Stomach smooth muscle (tissue), 2 donors: ENCODE data around the gene ZNF416.

Experiments used
- H3K27ac ChIP-seq: one replicate; pipeline ENCODE4 v1.7.0; 2013; ENCODE audit warnings: mild to moderate bottlenecking, low read length, inconsistent platforms
- H3K27me3 ChIP-seq, 2 donors: one replicate each; pipeline ENCODE4 v1.7.0; 2013; ENCODE audit warnings: low read length in 2 of 2; ENCODE audit not compliant: insufficient read depth in 2 of 2, control insufficient read depth in 1 of 2
- H3K36me3 ChIP-seq, 2 donors: one replicate each; pipeline ENCODE4 v1.7.0; 2013; ENCODE audit warnings: low read length in 2 of 2; ENCODE audit not compliant: control insufficient read depth in 2 of 2, insufficient read depth in 2 of 2
- H3K4me1 ChIP-seq: one replicate; pipeline ENCODE4 v1.7.0; 2013; ENCODE audit warnings: low read length; ENCODE audit not compliant: control insufficient read depth, insufficient read depth
- H3K4me3 ChIP-seq, 2 donors: one replicate each; pipeline ENCODE4 v1.7.0; 2013; ENCODE audit warnings: low read length in 2 of 2
- H3K9ac ChIP-seq, 2 donors: one replicate each; pipeline ENCODE4 v1.7.0; 2013; ENCODE audit warnings: low read length in 2 of 2, mild to moderate bottlenecking in 1 of 2
- H3K9me3 ChIP-seq, 2 donors: one replicate each; pipeline ENCODE4 v1.7.0; 2013; ENCODE audit warnings: low read length in 2 of 2; ENCODE audit not compliant: control insufficient read depth in 2 of 2
- donor health status: healthy.
- donor health status: Pancreatic carcinoma.

Gene ZNF416

DNA sequence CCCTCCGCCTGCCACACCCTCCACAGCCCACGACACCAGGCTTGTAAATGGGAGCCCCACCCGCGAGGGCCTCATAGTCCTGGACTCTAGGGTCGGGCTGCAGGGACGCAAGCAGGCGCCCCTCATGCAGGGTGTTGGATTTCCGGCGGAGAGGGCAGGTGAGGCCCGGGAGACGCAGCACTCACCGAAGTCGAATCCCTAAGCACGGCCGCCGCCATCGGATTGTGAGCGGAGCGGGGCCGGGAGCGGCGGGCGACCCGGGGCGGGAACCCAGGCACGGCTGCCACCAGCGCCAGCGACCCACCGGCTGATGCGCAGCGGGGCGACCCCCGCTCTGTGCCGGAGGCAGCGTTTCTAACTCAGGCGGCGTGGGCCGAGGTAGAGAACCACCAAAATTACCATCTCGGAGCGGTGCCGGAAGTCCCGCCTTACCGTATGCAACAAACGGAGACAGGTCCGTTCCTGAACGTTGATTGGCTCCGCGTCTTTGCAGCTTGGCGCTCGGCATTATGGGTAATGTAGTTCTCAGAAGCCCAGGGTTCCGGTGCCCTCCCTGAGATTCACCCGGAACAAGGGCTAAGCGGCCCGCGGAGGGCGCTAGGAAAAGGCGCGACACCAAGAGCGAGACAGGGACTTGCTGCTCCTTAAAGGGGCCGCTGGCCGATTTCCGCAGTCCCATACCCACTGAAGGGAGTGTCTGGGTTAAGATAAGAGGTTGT is at the start of gene ZNF416:
TSS of gene ZNF416 (minus strand) at position 425 of the 719 bp plus-strand sequence. CDS start at position 218, 207 bp downstream.
- Histone ChIP-seq H3K27me3 (no peaks in the 10 kb centered on the region), H3K9me3 (peaks cover 31 to 33% of the 10 kb centered on the region in 2 donors), H3K4me3 (peak within 1 kb of the TSS; percentile 91 to 97), H3K36me3 (peaks cover 28 to 31% of the 10 kb centered on the region in 2 donors), H3K9ac (peak within 1 kb of the TSS; percentile 75 to 80), H3K27ac (peak within 1 kb of the TSS; percentile 46), H3K4me1 (peaks cover 16% of the 10 kb centered on the region)

DNA sequence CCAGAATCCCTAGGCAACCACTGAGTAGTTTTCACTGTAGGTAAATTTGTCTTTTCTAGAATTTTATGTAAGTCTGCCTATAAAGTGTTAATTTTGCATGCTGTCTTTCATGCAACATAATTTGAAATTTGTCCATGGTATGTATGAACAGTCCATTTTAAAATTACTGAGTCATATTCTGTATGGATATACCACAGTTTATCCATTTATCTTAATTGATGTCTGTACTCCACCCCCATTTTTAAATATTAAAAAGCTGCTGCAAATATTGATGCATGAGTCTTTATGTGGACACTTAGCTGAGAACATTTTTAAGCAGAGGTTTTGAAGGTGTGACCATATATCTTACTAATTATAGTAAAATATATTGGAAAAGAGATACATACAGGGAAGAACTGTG is 44.4 kb upstream of the ZNF416 start:
- Histone ChIP-seq H3K9me3 (peaks cover 56 to 67% of the 10 kb centered on the region in 2 donors), H3K4me1 (no peaks in the 10 kb centered on the region), H3K27ac (no peak overlapping the region), H3K4me3 (no peak overlapping the region), H3K9ac (no peak overlapping the region), H3K27me3 (no peaks in the 10 kb centered on the region), H3K36me3 (peaks cover 50 to 57% of the 10 kb centered on the region in 2 donors)

DNA sequence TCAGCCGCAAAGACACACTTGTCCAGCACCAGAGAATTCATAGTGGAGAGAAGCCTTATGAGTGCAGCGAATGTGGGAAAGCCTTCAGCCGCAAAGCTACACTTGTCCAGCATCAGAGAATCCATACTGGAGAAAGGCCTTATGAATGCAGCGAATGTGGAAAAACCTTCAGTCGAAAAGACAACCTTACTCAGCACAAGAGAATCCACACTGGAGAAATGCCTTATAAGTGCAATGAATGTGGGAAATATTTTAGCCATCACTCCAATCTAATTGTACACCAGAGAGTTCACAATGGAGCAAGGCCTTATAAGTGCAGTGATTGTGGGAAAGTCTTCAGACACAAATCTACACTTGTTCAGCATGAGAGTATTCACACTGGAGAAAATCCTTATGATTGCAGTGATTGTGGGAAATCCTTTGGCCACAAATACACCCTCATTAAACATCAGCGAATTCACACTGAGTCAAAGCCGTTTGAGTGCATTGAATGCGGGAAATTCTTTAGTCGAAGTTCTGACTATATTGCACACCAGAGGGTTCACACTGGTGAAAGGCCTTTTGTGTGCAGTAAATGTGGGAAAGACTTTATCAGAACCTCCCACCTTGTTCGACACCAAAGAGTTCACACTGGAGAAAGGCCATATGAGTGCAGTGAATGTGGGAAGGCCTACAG is 42.1 kb upstream of the ZNF416 start:
- H3K36me3 ChIP-seq = peaks cover 71 to 79% of the 10 kb centered on the region in 2 donors
- H3K27ac ChIP-seq = no peak overlapping the region
- H3K9ac ChIP-seq = no peak overlapping the region
- H3K4me1 ChIP-seq = no peaks in the 10 kb centered on the region
- H3K9me3 ChIP-seq = peaks cover 79 to 85% of the 10 kb centered on the region in 2 donors
- peak overlapping the region; percentile 1 to 45 for H3K4me3 ChIP-seq
- no peaks in the 10 kb centered on the region for H3K27me3 ChIP-seq

DNA sequence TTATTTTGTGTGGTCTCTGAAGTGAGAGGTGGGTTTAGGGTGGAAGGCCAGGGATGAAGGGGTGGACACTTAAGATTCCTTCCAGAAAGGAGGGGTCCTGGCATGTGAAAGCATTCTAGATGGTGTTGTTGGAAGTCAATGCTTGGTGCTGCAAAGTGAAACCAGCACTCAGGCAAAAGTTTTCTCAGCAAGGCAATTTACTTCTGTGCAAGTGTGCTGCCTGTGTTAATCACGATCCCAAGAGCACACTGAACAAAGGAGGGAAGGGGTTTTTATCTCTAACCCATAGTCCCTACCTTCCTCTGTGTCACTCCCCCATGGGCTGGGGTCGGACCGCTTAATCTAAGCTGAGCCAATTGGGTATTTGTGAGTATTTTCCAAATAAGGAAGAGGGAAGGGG is 36.6 kb upstream of the ZNF416 start:
- H3K36me3 ChIP-seq = peaks cover 48 to 49% of the 10 kb centered on the region in 2 donors

DNA sequence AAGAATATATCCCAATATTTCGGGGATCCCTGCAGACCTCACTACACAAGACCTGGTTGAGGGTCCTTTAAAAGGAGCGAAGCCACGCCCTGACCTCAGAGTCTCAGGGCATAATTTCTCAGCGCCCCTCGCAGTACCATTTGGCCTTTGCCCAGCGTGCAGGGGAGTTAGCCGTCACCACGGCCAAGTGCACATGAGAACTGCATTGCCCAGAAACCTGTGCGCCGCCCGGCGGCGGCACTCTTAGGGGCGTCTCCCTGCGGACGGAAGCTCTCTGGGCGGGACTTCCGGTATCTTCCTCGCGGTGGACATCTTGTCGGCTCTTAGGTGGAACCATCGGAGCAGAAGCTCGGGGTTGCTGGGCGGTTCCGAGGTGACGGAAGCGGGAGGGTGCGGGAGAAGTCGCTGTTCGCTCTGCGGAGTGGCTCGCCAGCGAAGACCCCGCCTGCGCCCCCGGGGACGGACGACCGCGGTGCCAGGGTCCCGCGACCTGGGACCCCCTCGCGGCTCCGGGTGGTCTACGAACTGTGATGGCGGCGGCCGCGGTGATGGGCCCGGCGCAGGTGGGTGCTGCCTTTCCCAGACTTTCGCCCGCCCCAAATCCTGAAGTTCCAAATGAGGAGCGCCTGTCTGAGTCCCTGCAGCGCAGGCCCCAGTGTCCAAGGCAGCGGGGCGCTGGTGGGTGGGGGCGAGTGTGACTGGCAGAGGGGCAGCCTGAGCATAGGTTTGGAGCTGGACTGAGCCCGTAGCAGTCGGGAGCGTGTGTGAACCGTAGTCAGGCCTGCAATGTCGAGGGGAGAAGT is 35.4 kb upstream of the ZNF416 start, which contains the start of gene ZNF134:
TSS of gene ZNF134 (plus strand) at position 302 of the 803 bp plus-strand sequence. CDS start 5,227 bp downstream, outside the sequence.
- Histone ChIP-seq H3K9ac (peak within 1 kb of the TSS; percentile 81 to 83), H3K27ac (peak within 1 kb of the TSS; percentile 62), H3K4me1 (peaks cover 9% of the 10 kb centered on the region), H3K4me3 (peak within 1 kb of the TSS; percentile 78 to 99), H3K9me3 (peaks cover 40 to 47% of the 10 kb centered on the region in 2 donors), H3K36me3 (peaks cover 36 to 37% of the 10 kb centered on the region in 2 donors), H3K27me3 (no peaks in the 10 kb centered on the region)

More for the DNA sequence above, 36.6 kb upstream of the ZNF416 start:
- peak overlapping the region; percentile 78 to 99 for H3K4me3 ChIP-seq
- H3K9ac ChIP-seq = no peak overlapping the region
- H3K9me3 ChIP-seq = peaks cover 49 to 59% of the 10 kb centered on the region in 2 donors
- H3K27me3 ChIP-seq = no peaks in the 10 kb centered on the region
- H3K4me1 ChIP-seq = peaks cover 9% of the 10 kb centered on the region
- no peak overlapping the region for H3K27ac ChIP-seq

DNA sequence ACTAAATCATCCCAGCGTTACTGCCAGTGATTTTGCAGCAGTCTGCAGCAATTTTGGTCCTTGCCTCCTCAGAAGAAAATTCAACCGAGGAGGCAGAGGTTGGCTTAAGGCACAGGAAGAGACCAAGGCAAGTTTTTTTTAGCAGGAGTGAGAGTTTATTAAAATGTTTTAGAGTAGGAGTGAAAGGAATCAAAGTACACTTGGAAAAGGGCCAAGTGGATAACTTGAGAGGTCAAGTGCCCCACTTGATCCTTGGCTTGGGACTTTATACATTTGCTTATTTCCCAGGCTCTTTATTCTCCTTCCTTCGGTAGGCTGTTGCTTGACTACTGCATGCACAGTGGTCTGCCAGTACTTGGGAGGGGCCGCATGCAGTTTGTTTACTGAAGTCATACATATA is 32.4 kb upstream of the ZNF416 start:
- Histone ChIP-seq H3K9me3 (peaks cover 22 to 27% of the 10 kb centered on the region in 2 donors), H3K9ac (no peak overlapping the region), H3K27ac (no peak overlapping the region), H3K36me3 (peaks cover 16 to 22% of the 10 kb centered on the region in 2 donors), H3K27me3 (no peaks in the 10 kb centered on the region), H3K4me1 (peaks cover 9% of the 10 kb centered on the region), H3K4me3 (no peak overlapping the region)

DNA sequence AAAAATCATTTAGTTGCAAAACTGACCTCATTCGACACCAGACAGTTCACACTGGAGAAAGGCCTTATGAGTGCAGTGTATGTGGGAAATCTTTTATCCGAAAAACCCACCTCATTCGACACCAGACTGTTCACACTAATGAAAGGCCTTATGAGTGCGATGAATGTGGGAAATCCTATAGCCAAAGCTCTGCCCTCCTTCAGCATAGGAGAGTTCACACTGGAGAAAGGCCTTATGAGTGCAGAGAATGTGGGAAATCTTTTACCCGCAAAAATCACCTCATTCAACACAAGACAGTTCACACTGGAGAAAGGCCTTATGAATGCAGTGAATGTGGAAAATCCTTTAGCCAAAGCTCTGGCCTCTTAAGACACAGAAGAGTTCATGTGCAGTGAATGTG is 28.2 kb upstream of the ZNF416 start:
- peaks cover 30 to 45% of the 10 kb centered on the region in 2 donors for H3K36me3 ChIP-seq

DNA sequence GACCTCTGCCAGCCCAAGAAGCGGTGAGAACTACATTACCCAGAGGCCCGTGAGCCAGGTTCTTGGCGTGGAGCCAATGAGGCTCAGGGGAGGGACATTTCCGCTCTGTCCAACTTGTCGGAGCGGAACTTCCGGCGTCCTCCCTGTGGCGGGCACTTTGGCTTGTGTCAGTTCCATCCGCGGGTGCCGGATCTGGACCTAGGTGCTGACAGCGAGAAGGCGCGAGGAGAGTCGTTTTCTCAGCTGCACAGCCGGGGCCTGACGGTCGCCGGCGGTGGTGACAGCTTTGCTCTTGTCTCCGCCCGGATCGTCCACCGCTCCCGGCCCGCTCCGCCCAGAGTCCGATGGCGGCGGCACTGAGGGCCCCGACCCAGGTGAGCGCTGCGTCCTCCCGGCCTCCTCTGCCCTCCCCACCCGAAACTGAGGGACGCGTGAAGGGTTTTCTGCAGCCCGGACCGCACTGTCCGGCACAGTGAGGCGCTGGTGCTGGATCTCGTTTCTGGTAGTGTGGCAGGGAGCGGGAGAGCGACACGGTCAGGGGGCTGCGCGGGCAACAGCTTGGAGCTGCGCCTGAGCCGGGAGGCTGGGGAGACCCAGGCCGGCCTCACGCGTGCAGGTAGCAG is 21.2 kb upstream of the ZNF416 start, which contains the start of gene ZNF530:
TSS of gene ZNF530 (plus strand) at position 125 of the 623 bp plus-strand sequence. CDS start 4,461 bp downstream, outside the sequence.
- Histone ChIP-seq H3K27me3 (no peaks in the 10 kb centered on the region), H3K9ac (peak within 1 kb of the TSS; percentile 63 to 71), H3K9me3 (peaks cover 0 to 16% of the 10 kb centered on the region in 2 donors), H3K4me1 (peaks cover 17% of the 10 kb centered on the region), H3K36me3 (peaks cover 8 to 19% of the 10 kb centered on the region in 2 donors), H3K27ac (no peak within 1 kb of the TSS), H3K4me3 (peak within 1 kb of the TSS; percentile 53 to 93)

More for the DNA sequence above, 28.2 kb upstream of the ZNF416 start:
- Histone ChIP-seq H3K9ac (no peak overlapping the region), H3K4me3 (no peak overlapping the region), H3K9me3 (peaks cover 20 to 42% of the 10 kb centered on the region in 2 donors), H3K27ac (no peak overlapping the region), H3K4me1 (no peaks in the 10 kb centered on the region), H3K27me3 (no peaks in the 10 kb centered on the region)

DNA sequence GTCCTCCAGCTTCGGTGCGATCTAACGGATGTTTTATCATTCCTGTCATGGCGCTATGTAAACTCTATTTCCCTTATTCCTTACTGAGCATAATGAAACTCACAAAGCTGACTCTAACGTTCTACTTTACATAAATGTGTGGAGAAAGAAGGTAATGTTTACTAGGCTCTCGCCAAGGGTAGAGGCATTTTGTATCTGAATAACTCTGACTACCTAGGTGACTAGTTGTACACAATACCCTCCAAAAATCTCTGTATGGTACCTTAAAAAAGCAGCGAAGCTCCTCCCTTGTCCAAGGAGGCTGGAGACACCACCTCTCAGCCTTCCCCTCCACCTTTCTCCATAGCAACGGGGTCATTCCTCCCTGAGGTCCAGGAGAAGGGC is 20.7 kb upstream of the ZNF416 start:
- Histone ChIP-seq H3K9ac (peak overlapping the region; percentile 63 to 71), H3K27ac (no peak overlapping the region), H3K27me3 (no peaks in the 10 kb centered on the region), H3K36me3 (peaks cover 3 to 14% of the 10 kb centered on the region in 2 donors), H3K4me1 (peaks cover 17% of the 10 kb centered on the region), H3K9me3 (peaks cover 0 to 11% of the 10 kb centered on the region in 2 donors), H3K4me3 (peak overlapping the region; percentile 53 to 93)

DNA sequence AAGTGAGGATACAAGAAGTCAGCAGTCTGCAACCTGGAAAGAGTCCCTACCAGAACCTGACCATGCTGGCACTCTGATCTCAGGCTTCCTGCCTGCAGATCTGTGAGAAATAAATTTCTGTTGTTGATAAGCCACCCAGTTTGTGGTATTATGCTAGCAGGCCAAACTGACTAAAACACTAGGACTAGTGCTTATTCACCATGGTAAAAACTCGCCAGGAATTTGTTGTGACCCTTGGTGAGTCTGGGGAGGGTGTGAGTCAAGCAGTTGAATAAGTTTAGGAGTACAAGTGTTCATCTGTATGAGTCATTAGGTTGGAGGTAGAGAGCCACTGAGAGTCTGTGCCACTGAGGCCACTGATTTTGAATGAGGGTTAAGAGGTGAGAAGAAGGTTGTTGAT is 8.8 kb upstream of the ZNF416 start:
- H3K36me3 ChIP-seq = peaks cover 42 to 46% of the 10 kb centered on the region in 2 donors
- no peak overlapping the region for H3K4me3 ChIP-seq
- H3K9me3 ChIP-seq = peaks cover 50 to 64% of the 10 kb centered on the region in 2 donors
- H3K27ac ChIP-seq = no peak overlapping the region
- peaks cover 15% of the 10 kb centered on the region for H3K4me1 ChIP-seq
- no peak overlapping the region for H3K9ac ChIP-seq
- H3K27me3 ChIP-seq = no peaks in the 10 kb centered on the region
